ENCODE data around the gene SH3PXD2A.

The SH3PXD2A gene

DNA sequence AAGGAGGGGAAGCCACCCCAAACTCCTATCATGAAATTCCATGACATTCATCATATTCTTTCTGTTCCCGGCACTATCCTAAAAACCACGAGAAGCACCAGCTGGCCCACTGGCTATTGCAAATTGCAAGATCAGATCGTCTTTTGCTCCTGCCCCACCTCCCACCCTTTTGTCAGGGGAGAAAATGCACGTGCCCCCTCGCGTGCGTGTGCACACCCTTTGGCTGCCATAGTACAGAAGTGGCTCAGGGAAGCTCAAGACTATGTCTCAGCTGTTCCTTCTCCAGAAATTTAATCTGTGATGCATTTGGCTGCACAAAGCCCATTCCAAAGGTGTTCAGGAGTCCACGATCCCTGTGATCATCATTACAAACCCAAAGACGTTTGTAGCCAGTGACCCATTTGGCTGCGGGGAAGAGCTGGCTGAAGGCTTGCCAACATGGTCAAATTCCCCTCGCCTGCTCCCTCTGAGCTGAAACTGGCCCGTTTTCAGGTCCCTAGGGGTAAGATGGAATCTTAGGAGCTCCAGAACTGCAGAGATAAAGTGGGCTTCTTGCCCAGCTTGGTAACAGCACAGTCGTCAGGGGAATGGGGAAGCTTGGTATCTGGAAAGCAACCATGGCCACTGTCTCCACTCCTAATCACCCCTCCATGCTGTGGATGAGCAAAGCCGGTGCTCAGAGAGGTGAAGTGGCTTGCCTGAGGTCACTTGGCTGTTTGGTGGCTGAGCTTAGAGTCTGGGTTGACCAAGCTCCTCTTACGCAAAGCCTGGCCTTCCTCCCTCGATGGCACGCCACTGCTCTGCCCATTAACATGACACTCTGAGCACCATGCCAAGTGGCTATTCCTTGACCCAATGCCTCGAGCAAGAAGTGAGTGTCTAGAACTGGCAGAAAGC is 206.5 kb downstream of the SH3PXD2A start:
- ATAC-seq (ENCODE audit: low read depth) (no peak), DNase-seq (ENCODE audit: low spot score in 2 of 2) (no peak)
- no peak overlapping the region for H3K27ac Mint-ChIP-seq
- peaks cover 2% of the 10 kb centered on the region for H3K36me3 Mint-ChIP-seq
- no peaks in the 10 kb centered on the region for H3K9me3 Mint-ChIP-seq
- no peaks in the 10 kb centered on the region for H3K27me3 Mint-ChIP-seq
- H3K4me3 Mint-ChIP-seq, result no peak overlapping the region
- peaks cover 10% of the 10 kb centered on the region for H3K4me1 Mint-ChIP-seq

DNA sequence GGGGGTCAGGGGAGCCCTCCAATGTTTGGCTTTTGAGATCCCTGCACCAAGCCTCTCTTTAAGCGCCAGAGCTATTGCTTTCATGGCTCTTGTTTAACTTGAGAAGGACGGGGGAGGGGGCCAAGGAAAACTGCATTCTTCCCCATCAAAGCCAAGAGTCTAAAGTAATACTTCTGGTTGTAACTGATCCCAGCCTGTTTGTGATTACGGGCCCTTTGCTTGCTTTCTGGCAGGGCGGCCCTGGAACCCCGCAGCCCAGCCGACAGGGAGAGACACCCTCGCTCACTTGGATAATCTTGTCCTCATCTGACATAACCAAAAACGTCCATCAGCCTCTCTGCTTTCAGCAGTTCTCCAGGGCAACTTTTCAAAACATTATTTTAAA is 207.1 kb downstream of the SH3PXD2A start:
- DNase-seq (ENCODE audit: low spot score in 2 of 2) (no peak), ATAC-seq (ENCODE audit: low read depth) (no peak)
- H3K4me1 Mint-ChIP-seq, result peaks cover 10% of the 10 kb centered on the region
- no peaks in the 10 kb centered on the region for H3K27me3 Mint-ChIP-seq
- H3K9me3 Mint-ChIP-seq, result no peaks in the 10 kb centered on the region
- H3K36me3 Mint-ChIP-seq, result peaks cover 4% of the 10 kb centered on the region
- H3K4me3 Mint-ChIP-seq, result no peak overlapping the region
- H3K27ac Mint-ChIP-seq, result no peak overlapping the region

GRCh38 chr10:103646304-103646703 is 209.1 kb downstream of the SH3PXD2A start:
- Mint-ChIP-seq H3K27me3 (no peaks in the 10 kb centered on the region), H3K27ac (no peak overlapping the region), H3K9me3 (no peaks in the 10 kb centered on the region), H3K4me1 (peaks cover 10% of the 10 kb centered on the region), H3K36me3 (peaks cover 4% of the 10 kb centered on the region), H3K4me3 (no peak overlapping the region)
- no peak for ATAC-seq (ENCODE audit: low read depth)
- DNase-seq (ENCODE audit: low spot score in 2 of 2), result no peak

DNA sequence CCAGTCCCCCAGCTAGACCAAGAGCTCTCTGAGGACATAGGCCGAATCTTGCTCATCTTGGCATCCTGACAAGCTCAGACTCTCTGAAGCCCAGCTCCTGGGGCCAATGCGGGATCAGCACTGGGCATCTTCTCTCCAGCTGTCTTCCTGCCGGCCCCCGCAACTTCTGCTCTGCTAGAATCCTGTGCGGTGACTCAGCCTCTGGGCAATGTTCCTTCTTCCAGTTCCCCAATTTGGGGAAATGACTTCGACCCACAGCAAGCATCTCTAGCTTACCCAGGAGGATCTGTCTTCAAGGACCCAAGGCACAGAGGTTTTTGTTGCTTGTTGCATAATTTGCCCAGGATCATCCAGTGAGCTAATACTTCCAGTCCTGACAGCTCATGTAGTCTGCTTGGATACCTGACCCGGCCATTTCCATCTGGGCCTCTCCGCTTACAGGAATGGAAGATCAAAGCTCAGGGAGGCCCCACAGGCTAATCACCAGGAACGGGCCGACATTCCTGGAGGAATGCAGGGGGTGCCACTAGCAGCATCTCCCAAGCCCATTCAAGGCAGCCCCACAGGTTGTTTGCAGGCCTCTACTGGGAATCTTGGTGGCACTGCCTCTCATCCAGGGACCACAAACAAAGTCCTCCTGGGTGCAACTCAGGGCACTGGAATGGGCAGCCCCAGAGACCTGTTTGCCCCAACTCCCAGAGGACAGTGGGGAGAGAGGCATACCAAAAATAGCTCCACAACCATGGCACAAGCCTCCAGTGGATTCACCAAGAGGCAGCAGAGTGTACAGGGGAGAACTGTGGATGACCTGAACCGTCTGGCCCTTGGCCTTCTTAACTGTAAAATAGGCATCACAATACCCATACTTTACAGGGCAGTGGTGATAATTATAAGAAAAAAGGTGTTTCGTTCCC is 210.0 kb downstream of the SH3PXD2A start:
- Mint-ChIP-seq H3K4me1 (peaks cover 4% of the 10 kb centered on the region), H3K4me3 (no peak overlapping the region), H3K27me3 (no peaks in the 10 kb centered on the region), H3K9me3 (no peaks in the 10 kb centered on the region), H3K36me3 (peaks cover 4% of the 10 kb centered on the region), H3K27ac (no peak overlapping the region)
- ATAC-seq (ENCODE audit: low read depth) (no peak), DNase-seq (ENCODE audit: low spot score in 2 of 2) (no peak)

GRCh38 chr10:103643381-103643780 is 212.0 kb downstream of the SH3PXD2A start:
- H3K27ac Mint-ChIP-seq, result no peak overlapping the region
- DNase-seq (ENCODE audit: low spot score in 2 of 2), result no peak
- H3K9me3 Mint-ChIP-seq, result no peaks in the 10 kb centered on the region
- peaks cover 4% of the 10 kb centered on the region for H3K36me3 Mint-ChIP-seq
- ATAC-seq (ENCODE audit: low read depth), result no peak
- H3K4me3 Mint-ChIP-seq, result no peak overlapping the region
- H3K4me1 Mint-ChIP-seq, result peaks cover 3% of the 10 kb centered on the region
- no peaks in the 10 kb centered on the region for H3K27me3 Mint-ChIP-seq

- ATAC-seq (ENCODE audit: low read depth), result no peak
- no peaks in the 10 kb centered on the region for H3K9me3 Mint-ChIP-seq
- peaks cover 3% of the 10 kb centered on the region for H3K4me1 Mint-ChIP-seq
- H3K4me3 Mint-ChIP-seq, result no peak overlapping the region
- peaks cover 2% of the 10 kb centered on the region for H3K36me3 Mint-ChIP-seq
- H3K27me3 Mint-ChIP-seq, result no peaks in the 10 kb centered on the region
- no peak overlapping the region for H3K27ac Mint-ChIP-seq
- no peak for DNase-seq (ENCODE audit: low spot score in 2 of 2)
These were observed 214.1 kb downstream of the SH3PXD2A start for GRCh38 chr10:103641326-103641725.

- Mint-ChIP-seq H3K36me3 (peaks cover 2% of the 10 kb centered on the region), H3K27me3 (no peaks in the 10 kb centered on the region), H3K4me1 (peaks cover 3% of the 10 kb centered on the region), H3K4me3 (no peak overlapping the region), H3K9me3 (no peaks in the 10 kb centered on the region), H3K27ac (no peak overlapping the region)
- DNase-seq (ENCODE audit: low spot score in 2 of 2) (no peak), ATAC-seq (ENCODE audit: low read depth) (no peak)
These were observed 214.8 kb downstream of the SH3PXD2A start for GRCh38 chr10:103640436-103641181.

- no peaks in the 10 kb centered on the region for H3K9me3 Mint-ChIP-seq
- H3K4me1 Mint-ChIP-seq, result no peaks in the 10 kb centered on the region
- H3K4me3 Mint-ChIP-seq, result no peak overlapping the region
- peak overlapping the region; percentile 62 for H3K27ac Mint-ChIP-seq
- DNase-seq (ENCODE audit: low spot score in 2 of 2) (no peak), ATAC-seq (ENCODE audit: low read depth) (no peak)
- peaks cover 2% of the 10 kb centered on the region for H3K36me3 Mint-ChIP-seq
- H3K27me3 Mint-ChIP-seq, result no peaks in the 10 kb centered on the region
These were observed 216.4 kb downstream of the SH3PXD2A start for GRCh38 chr10:103638948-103639347.

GRCh38 chr10:103637927-103638557 is 217.3 kb downstream of the SH3PXD2A start:
- Mint-ChIP-seq H3K27me3 (no peaks in the 10 kb centered on the region), H3K27ac (no peak overlapping the region), H3K4me3 (no peak overlapping the region), H3K9me3 (no peaks in the 10 kb centered on the region), H3K36me3 (no peaks in the 10 kb centered on the region), H3K4me1 (no peaks in the 10 kb centered on the region)
- ATAC-seq (ENCODE audit: low read depth) (no peak), DNase-seq (ENCODE audit: low spot score in 2 of 2) (no peak)

GRCh38 chr10:103637011-103637410 is 218.4 kb downstream of the SH3PXD2A start:
- DNase-seq (ENCODE audit: low spot score in 2 of 2), result no peak
- Mint-ChIP-seq H3K4me1 (no peaks in the 10 kb centered on the region), H3K27me3 (no peaks in the 10 kb centered on the region), H3K36me3 (no peaks in the 10 kb centered on the region), H3K9me3 (no peaks in the 10 kb centered on the region), H3K4me3 (no peak overlapping the region), H3K27ac (no peak overlapping the region)
- ATAC-seq (ENCODE audit: low read depth), result no peak

- Mint-ChIP-seq H3K27ac (no peak overlapping the region), H3K36me3 (no peaks in the 10 kb centered on the region), H3K4me3 (no peak overlapping the region), H3K27me3 (no peaks in the 10 kb centered on the region), H3K4me1 (no peaks in the 10 kb centered on the region), H3K9me3 (no peaks in the 10 kb centered on the region)
- DNase-seq (ENCODE audit: low spot score in 2 of 2), result no peak
- no peak for ATAC-seq (ENCODE audit: low read depth)
These were observed 218.9 kb downstream of the SH3PXD2A start for GRCh38 chr10:103636492-103636891.

DNA sequence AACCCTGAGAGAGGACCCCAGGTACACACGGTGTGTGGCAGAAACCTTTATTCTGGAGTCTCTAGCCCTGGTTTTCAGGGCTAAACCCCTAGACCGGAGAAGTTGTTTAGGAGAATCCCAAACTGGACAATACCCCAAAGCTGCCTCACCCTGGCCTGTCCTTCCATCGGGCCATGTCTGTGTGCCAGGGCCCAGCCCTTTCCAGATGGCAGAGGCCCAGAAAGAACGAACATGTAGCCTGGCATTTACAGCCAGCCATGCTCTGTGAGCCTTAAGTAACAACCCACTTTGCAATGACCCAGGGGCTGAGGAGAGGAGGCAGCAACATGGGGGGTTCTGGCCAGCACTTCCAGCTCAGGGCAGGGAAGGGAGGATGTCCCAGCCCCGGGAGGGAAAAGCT is 219.8 kb downstream of the SH3PXD2A start:
- no peaks in the 10 kb centered on the region for H3K27me3 Mint-ChIP-seq
- H3K4me3 Mint-ChIP-seq, result no peak overlapping the region
- DNase-seq (ENCODE audit: low spot score in 2 of 2) (no peak), ATAC-seq (ENCODE audit: low read depth) (no peak)
- no peak overlapping the region for H3K27ac Mint-ChIP-seq
- no peaks in the 10 kb centered on the region for H3K9me3 Mint-ChIP-seq
- no peaks in the 10 kb centered on the region for H3K4me1 Mint-ChIP-seq
- no peaks in the 10 kb centered on the region for H3K36me3 Mint-ChIP-seq

DNA sequence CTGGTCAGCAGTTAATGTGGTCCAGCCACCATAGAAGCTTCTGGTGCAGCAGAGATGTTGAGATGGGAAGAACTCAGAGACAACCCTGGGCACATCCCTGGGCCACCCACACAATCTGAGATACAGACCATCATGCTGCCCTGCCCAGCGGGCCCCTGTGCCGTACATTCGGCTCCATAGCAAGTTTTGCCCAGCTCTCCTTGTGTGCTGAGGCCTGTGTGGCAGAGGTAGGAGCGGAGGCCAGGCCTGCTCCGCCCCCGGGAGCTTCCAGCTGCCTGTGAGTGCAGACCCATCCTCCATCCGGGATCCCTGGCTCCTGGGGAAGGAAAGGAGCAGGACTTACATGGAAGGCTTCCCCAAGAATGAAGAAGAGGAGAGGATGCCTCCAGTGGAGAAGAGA is 221.5 kb downstream of the SH3PXD2A start:
- Mint-ChIP-seq H3K36me3 (no peaks in the 10 kb centered on the region), H3K4me3 (no peak overlapping the region), H3K9me3 (no peaks in the 10 kb centered on the region), H3K4me1 (no peaks in the 10 kb centered on the region), H3K27me3 (no peaks in the 10 kb centered on the region), H3K27ac (no peak overlapping the region)
- DNase-seq (ENCODE audit: low spot score in 2 of 2), result no peak
- no peak for ATAC-seq (ENCODE audit: low read depth)
